ENCODE data around the gene TBL1X. TPM values are rescaled to one million over a fixed set of nuclear protein-coding genes. Genes with fewer than 3 reads are reported as not detected.

The TBL1X gene
- total and polyA plus RNA-seq, 2 of the 4 experiments (the other 2 are of a cell fraction): 16.2 to 20.8 TPM

GRCh38 chrX:9475984-9476383 lies 11.1 kb downstream of the TBL1X start:
- Histone ChIP-seq H4K5ac (ENCODE audit: low read depth, low read length) (no peak overlapping the region), H3K36me3 (ENCODE audit: control insufficient read depth, insufficient read depth, low read length) (no peaks in the 10 kb centered on the region), H4K20me1 (ENCODE audit: insufficient read depth, low read length) (peaks cover 39% of the 10 kb centered on the region; the same call in 1 of the 2 replicates), H3K4ac (ENCODE audit: low read depth, low read length) (no peak overlapping the region), H3K4me3 (ENCODE audit: insufficient read depth, low read depth, low read length) (no peak overlapping the region), H2BK20ac (ENCODE audit: low read depth, low read length) (no peak overlapping the region), H3K18ac (ENCODE audit: low read depth, low read length) (no peak overlapping the region), H3K79me1 (ENCODE audit: low read depth in 1 of 2, low read length in 2 of 2) (peaks cover 21 to 37% of the 10 kb centered on the region in 2 experiments), H2BK15ac (ENCODE audit: low read depth, low read length) (no peak overlapping the region), H2BK120ac (ENCODE audit: low read depth, low read length) (no peak overlapping the region), H2BK5ac (ENCODE audit: low read depth, low read length, poor library complexity, severe bottlenecking) (no peak overlapping the region), H3K9ac (ENCODE audit: low read depth, low read length) (no peak overlapping the region), H3K14ac (replicated peaks; ENCODE audit: low read depth, low read length) (no peak overlapping the region), H3K9me3 (ENCODE audit: control insufficient read depth, insufficient read depth, low read length) (no peaks in the 10 kb centered on the region), H3K27ac (ENCODE audit: insufficient read depth, low read length) (no peak overlapping the region), H2AK5ac (ENCODE audit: low read depth, low read length) (no peak overlapping the region), H3K23ac (ENCODE audit: low read depth, low read length) (no peak overlapping the region), H3K4me2 (ENCODE audit: low read depth, low read length) (no peak overlapping the region), H2AK9ac (replicated peaks; ENCODE audit: low read depth, low read length, poor library complexity) (no peak overlapping the region), H4K91ac (ENCODE audit: insufficient read depth, low read depth, low read length) (no peak overlapping the region), H3K9me1 (ENCODE audit: insufficient read depth, low read length) (no peaks in the 10 kb centered on the region; the same call in none of the 2 replicates), H3K27me3 (ENCODE audit: control insufficient read depth, insufficient read depth, low read length) (no peaks in the 10 kb centered on the region), H4K8ac (ENCODE audit: low read depth in 2 of 2, low read length in 2 of 2) (no peak overlapping the region), H2AFZ (replicated peaks; ENCODE audit: low read length, poor library complexity) (no peak overlapping the region), H3K56ac (ENCODE audit: extremely low read depth, insufficient read depth, low read length) (no peak overlapping the region), H3K4me1 (ENCODE audit: control insufficient read depth, insufficient read depth, low read length) (peaks cover 6% of the 10 kb centered on the region)
- ATAC-seq (ENCODE audit: low read depth) (no peak), DNase-seq (no peak)
- BruUV-seq (replicated peaks): no TSS peak
- WGBS, 2 experiments (ENCODE audit: extremely low coverage in 2 of 2, insufficient read length in 1 of 2): no CpG with 5 or more reads among the region's 1 CpG
- in situ Hi-C loops (cut with MboI; ENCODE audit: low sequenced_read_pairs) (no loop called here), dilution Hi-C loops (cut with HindIII; ENCODE audit: low sequenced_read_pairs, unreplicated experiment) (no loop called here), intact Hi-C loops (cut with micrococcal nuclease) (no loop called here)
- TF ChIP-seq SMC3 (IDR thresholded peaks at IDR 0.05; ENCODE audit: low read depth, low read length) (no peak), MXI1 (IDR thresholded peaks at IDR 0.05; ENCODE audit: borderline replicate concordance, low read depth, low read length) (no peak), USF2 (IDR thresholded peaks at IDR 0.05; ENCODE audit: low read depth, low read length) (no peak), BHLHE40 (IDR thresholded peaks at IDR 0.05; ENCODE audit: low read depth, low read length) (no peak), NFE2L2 (IDR thresholded peaks at IDR 0.05; ENCODE audit: low read depth, low read length) (no peak), CEBPB (IDR thresholded peaks at IDR 0.05; ENCODE audit: low read depth, low read length) (no peak)
- TF ChIP-seq, protein P1, sequence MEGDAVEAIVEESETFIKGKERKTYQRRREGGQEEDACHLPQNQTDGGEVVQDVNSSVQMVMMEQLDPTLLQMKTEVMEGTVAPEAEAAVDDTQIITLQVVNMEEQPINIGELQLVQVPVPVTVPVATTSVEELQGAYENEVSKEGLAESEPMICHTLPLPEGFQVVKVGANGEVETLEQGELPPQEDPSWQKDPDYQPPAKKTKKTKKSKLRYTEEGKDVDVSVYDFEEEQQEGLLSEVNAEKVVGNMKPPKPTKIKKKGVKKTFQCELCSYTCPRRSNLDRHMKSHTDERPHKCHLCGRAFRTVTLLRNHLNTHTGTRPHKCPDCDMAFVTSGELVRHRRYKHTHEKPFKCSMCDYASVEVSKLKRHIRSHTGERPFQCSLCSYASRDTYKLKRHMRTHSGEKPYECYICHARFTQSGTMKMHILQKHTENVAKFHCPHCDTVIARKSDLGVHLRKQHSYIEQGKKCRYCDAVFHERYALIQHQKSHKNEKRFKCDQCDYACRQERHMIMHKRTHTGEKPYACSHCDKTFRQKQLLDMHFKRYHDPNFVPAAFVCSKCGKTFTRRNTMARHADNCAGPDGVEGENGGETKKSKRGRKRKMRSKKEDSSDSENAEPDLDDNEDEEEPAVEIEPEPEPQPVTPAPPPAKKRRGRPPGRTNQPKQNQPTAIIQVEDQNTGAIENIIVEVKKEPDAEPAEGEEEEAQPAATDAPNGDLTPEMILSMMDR (conservative IDR thresholded peaks at IDR 0.05; ENCODE audit: low read depth, low read length): no peak
- ChIA-PET POLR2A (ENCODE audit: unreplicated experiment) (no interaction called here), CTCF (no interaction called here)

Measured in IMR-90 (cell line).